COLO829 (cell line): ENCODE data around the gene FADD.
"Not testable (repeated sequence)": the region's sequence is repeated elsewhere in the genome, so short reads cannot be mapped to it uniquely, and the experiment has no call there.

Source experiments
- DNase-seq: peaks from one replicate; pipeline ENCODE4 v3.0.0; 2012; ENCODE audit warnings: low spot score

FADD gene

GRCh38 chr11:70205049-70205725 lies 2.1 kb downstream of the FADD start:
- no peak for DNase-seq

- DNase-seq, result no peak
Measured at GRCh38 chr11:70205766-70206165, 2.7 kb downstream of the FADD start.

DNA sequence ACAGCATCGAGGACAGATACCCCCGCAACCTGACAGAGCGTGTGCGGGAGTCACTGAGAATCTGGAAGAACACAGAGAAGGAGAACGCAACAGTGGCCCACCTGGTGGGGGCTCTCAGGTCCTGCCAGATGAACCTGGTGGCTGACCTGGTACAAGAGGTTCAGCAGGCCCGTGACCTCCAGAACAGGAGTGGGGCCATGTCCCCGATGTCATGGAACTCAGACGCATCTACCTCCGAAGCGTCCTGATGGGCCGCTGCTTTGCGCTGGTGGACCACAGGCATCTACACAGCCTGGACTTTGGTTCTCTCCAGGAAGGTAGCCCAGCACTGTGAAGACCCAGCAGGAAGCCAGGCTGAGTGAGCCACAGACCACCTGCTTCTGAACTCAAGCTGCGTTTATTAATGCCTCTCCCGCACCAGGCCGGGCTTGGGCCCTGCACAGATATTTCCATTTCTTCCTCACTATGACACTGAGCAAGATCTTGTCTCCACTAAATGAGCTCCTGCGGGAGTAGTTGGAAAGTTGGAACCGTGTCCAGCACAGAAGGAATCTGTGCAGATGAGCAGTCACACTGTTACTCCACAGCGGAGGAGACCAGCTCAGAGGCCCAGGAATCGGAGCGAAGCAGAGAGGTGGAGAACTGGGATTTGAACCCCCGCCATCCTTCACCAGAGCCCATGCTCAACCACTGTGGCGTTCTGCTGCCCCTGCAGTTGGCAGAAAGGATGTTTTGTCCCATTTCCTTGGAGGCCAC lies 3.3 kb downstream of the FADD start:
- DNase-seq, result no peak

GRCh38 chr11:70206982-70207376 lies 3.9 kb downstream of the FADD start:
- no peak for DNase-seq

- no peak for DNase-seq
Measured at GRCh38 chr11:70207531-70208131, 4.5 kb downstream of the FADD start.

DNA sequence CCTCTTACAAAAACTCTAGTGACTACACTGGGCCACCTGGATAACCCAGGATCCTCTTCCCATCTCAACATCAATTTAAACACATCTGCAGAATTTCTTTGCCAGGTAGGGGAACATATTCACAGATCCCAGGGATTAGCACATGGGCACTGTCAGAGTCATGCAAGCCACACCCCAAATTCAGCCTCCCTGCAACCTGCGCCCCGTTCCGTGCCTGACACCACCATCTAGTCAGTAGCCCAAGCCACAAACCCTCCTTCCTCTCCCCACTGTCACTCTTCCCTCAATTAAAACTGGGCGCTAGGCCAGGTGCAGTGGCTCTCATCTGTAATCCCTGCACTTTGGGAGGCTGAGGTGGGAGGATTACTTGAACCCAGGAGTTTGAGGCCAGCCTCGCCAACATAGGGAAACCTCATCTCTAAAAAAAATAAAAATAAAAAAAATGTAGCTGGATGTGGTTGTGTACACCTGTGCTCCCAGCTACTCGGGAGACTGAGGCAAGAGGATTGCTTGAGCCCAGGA lies 6.4 kb downstream of the FADD start:
- no peak for DNase-seq

DNA sequence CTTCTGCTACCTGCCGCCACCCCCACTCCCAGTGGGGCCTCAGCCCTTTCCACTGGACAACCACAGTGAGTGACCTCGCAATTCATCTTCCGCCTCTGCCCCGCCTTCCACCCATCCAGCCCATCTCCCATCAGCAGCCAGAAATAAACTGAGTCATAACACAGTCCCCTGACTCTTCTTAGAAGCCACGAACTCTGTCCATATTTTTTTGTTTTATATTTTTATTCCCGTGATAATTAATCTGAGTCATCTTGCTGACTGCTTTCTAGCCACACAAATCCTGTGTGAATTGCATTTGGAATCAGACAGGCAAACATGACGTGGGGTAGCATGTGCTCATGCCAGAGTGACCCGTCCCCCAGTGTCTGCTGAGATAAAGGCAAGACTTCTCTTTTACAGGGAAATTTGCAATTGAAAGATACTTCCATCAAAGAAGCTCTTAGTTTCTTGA lies 7.0 kb downstream of the FADD start:
- DNase-seq, result no peak

DNA sequence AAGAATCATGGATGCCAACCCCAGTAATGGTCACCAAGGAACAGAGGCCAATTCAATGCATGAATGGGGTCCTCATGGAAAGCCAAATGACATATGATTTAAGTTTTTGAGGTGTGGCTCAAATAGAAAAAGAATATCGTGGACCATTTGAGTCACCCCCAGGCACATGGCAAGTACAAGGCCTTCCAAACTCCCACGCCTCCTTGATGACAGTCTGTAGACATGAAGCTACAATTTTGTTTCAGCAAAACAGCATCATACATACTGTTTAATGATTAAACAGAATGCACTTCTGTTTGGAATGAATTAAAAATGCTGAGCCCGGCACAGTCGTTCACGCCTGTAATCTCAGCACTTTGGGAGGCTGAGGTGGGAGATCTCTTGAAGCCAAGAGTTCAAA lies 7.4 kb downstream of the FADD start:
- DNase-seq, result no peak

- no peak for DNase-seq
Measured at GRCh38 chr11:70212227-70212811, 9.2 kb downstream of the FADD start.

DNA sequence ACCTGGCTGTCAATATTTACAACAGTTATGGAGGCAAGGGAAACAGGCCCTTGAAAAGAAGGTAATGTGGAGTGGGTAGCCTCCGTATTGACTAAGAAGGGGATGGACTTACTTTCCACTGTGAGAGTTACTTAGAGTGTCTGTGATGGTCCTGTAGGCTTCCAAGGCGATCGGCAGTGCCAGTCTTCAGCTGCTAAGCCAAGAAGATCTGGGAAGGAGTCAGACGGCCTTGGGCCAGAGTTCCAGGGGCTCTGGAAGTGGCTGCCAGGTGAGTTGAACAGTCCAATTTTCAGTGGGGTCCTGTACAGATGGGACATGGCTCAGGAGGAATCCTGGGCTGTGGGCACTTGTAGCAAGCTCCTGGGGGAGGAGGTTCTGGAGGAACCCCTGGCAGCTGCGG lies 14.3 kb downstream of the FADD start:
- DNase-seq, result not testable (repeated sequence)

GRCh38 chr11:70218076-70218475 lies 15.0 kb downstream of the FADD start:
- not testable (repeated sequence) for DNase-seq

DNA sequence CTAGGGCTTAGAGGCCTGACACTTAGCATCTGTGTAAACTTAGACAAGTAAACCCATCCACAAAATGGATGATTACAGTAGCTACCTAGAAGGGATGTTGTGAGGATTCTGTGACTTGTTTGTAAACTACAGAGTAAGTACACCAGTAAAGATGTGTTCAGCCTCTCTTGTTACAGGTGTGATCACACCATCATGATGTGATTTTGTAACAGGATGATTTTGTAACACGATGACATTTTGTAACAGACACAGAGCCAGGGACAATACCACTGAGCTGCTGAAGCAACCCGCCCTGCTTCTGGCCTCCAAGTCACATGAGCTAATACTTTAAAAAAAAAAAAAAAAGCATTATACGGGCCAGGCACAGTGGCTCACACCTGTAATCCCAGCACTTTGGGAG lies 17.0 kb downstream of the FADD start:
- DNase-seq, result no peak

DNA sequence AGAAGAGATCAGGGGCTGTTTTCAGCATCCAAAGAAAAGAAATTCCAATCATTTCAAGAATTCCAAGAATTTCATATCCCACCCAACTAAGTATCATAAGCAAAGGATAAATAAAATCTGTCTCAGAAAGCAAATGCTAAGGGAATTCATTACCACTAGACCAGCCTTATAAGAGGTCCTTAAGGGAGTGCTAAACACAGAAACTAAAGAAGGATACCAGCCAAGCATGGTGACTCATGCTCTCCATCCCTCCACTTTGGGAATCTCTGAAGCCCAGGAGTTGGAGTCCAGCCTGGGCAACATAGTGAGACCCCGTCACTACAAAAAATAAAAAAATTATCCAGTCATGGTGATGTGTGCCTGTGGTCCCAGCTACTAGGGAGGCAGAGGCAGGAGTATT lies 17.8 kb downstream of the FADD start:
- DNase-seq, result no peak

- no peak for DNase-seq
Measured at GRCh38 chr11:70225681-70226177, 22.6 kb downstream of the FADD start.

GRCh38 chr11:70226183-70226582 lies 23.1 kb downstream of the FADD start:
- DNase-seq, result no peak

- DNase-seq, result no peak
Measured at GRCh38 chr11:70226967-70227366, 23.9 kb downstream of the FADD start.

DNA sequence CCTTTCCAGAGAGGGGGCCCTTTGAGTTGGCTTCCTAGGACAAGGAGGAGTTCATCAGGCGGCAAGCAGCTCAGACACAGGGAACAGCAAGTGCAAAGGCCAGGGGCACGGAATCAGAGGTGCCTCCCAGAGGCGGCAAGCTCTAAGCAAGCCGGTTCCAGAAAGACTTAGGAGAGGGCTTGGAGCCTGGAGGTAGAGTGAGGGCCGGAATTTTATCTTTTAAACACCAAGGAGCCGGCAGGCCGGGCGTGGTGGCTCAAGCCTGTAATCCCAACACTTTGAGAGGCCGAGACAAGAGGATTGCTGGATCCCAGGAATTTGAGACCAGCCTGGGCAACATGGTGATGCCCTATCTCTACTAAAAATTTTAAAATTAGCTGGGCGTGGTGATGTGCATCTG lies 26.6 kb downstream of the FADD start:
- DNase-seq, result no peak

GRCh38 chr11:70230151-70230839 lies 27.2 kb downstream of the FADD start:
- DNase-seq, result no peak

DNA sequence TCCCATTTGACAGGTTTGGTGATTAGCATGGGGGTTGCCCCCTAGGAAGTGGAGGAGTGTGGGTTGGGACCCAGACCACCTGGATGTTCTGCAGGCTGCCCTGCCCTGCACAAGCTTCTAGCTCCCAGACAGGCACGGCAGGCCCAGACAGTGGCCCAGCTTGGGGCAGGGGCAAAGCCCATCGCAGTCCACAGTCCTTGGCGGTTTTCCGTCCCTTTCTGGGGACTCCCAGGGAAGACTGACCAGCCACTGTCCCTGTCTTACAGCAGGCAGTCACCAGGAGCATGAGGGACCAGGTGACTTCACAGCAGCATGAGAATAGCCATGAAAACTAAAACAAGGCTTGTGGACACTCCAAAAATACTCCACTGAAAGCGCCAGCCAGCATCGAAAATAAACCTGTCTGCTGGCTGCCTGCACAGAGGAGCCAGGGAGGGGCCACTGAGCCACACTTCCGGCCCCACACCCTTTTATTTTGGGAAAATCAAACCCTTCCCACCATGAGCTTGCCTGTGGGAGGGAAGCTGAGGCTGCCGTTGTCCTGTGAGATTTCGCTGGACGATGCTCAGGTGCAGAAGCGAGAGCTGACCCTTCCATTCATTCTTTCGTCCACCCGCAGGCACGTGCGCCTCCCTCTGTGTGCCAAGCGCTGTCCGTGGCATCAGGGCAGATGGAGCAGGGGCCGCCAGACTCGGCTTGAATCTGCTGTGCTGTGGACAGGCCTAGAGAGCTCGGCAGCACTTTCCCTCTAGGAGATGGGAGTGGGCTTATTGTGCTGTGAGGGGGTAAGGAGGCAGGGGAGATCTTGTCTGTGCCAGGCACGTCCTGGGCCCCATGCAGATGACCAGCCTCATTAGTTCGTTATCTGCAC lies 28.0 kb downstream of the FADD start:
- no peak for DNase-seq

DNA sequence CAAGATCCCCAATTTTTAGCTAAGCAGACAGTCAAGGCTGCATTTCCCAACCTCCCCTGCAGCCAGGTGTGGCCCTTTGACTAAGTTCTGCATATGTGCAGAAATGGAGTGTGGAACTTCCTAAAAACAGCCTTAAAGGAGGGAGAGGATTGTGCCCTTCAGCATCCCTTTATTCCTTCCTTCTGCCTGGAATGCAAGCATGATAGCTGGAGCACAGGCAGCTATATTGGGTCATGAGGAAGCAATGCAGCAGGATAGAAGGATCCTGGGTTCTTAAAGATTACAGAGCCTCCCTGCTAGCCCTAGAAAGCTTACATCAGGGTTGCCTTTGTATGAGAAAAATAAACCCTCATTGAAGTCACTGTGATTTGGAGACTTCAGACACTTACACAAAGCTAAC lies 29.9 kb downstream of the FADD start:
- no peak for DNase-seq

GRCh38 chr11:70233511-70233934 lies 30.4 kb downstream of the FADD start:
- peak; percentile 87 for DNase-seq
